ENCODE measurements around the gene MKI67.

- no peak for TF ChIP-seq CTCF (IDR thresholded peaks at IDR 0.05)
- no peak for TF ChIP-seq POLR2A (IDR thresholded peaks at IDR 0.05)
These were observed 77.4 kb downstream of the MKI67 start for GRCh38 chr10:128048819-128049210.
